Measurements from ENCODE around the gene SLC27A1.
"Not testable (repeated sequence)": the region's sequence is repeated elsewhere in the genome, so short reads cannot be mapped to it uniquely, and the experiment has no call there.

Gene SLC27A1

GRCh38 chr19:17538684-17539237 lies 68.4 kb downstream of the SLC27A1 start:
- no peak for DNase-seq (ENCODE audit: low read depth in 2 of 2)

- peak; percentile 89 to 94 for DNase-seq (ENCODE audit: low read depth in 2 of 2)
These were observed 69.2 kb downstream of the SLC27A1 start for GRCh38 chr19:17539238-17540117.

GRCh38 chr19:17540174-17540573 lies 69.8 kb downstream of the SLC27A1 start:
- no peak for DNase-seq (ENCODE audit: low read depth in 2 of 2)

GRCh38 chr19:17541184-17541759 lies 70.9 kb downstream of the SLC27A1 start:
- no peak for DNase-seq (ENCODE audit: low read depth in 2 of 2)

GRCh38 chr19:17542042-17542441 lies 71.7 kb downstream of the SLC27A1 start:
- DNase-seq (ENCODE audit: low read depth in 2 of 2): no peak

- DNase-seq (ENCODE audit: low read depth in 2 of 2): no peak
These were observed 72.7 kb downstream of the SLC27A1 start for GRCh38 chr19:17542793-17543582.

GRCh38 chr19:17543986-17544385 lies 73.7 kb downstream of the SLC27A1 start:
- no peak for DNase-seq (ENCODE audit: low read depth in 2 of 2)

- no peak for DNase-seq (ENCODE audit: low read depth in 2 of 2)
These were observed 74.1 kb downstream of the SLC27A1 start for GRCh38 chr19:17544418-17544817.

GRCh38 chr19:17548145-17548544 lies 77.8 kb downstream of the SLC27A1 start:
- no peak for DNase-seq (ENCODE audit: low read depth in 2 of 2)

- no peak for DNase-seq (ENCODE audit: low read depth in 2 of 2)
These were observed 78.9 kb downstream of the SLC27A1 start for GRCh38 chr19:17549085-17549740.

GRCh38 chr19:17550076-17550667 lies 79.8 kb downstream of the SLC27A1 start:
- no peak for DNase-seq (ENCODE audit: low read depth in 2 of 2)

- not testable (repeated sequence) for DNase-seq (ENCODE audit: low read depth in 2 of 2)
These were observed 82.4 kb downstream of the SLC27A1 start for GRCh38 chr19:17552735-17553134.

- no peak for DNase-seq (ENCODE audit: low read depth in 2 of 2)
These were observed 82.9 kb downstream of the SLC27A1 start for GRCh38 chr19:17553256-17553655.

GRCh38 chr19:17554968-17555479 lies 84.7 kb downstream of the SLC27A1 start:
- no peak for DNase-seq (ENCODE audit: low read depth in 2 of 2)

GRCh38 chr19:17555480-17555928 lies 85.2 kb downstream of the SLC27A1 start, which contains the start of gene COLGALT1:
Gene COLGALT1, plus strand, starts transcription at chr19:17555649. Its CDS starts 65 bp downstream, at chr19:17555714.
- peak; percentile 98 to 99 for DNase-seq (ENCODE audit: low read depth in 2 of 2)
